ENCODE measurements around the gene B3GALT6. TPM values are rescaled to one million over a fixed set of nuclear protein-coding genes. Genes with fewer than 3 reads are reported as not detected.

B3GALT6 gene
- total RNA-seq, 1 experiment from 2014 or later: 25.9 TPM

GRCh38 chr1:1197551-1198422 lies 34.2 kb upstream of the B3GALT6 start:
- Mint-ChIP-seq H3K4me3 (ENCODE audit: low read depth, unreplicated experiment) (no peak overlapping the region), H3K27me3 (ENCODE audit: unreplicated experiment) (no peaks in the 10 kb centered on the region), H3K36me3 (ENCODE audit: insufficient read depth, unreplicated experiment) (no peaks in the 10 kb centered on the region), H3K9me3 (ENCODE audit: low read depth, unreplicated experiment) (peaks cover 4% of the 10 kb centered on the region), H3K4me1 (ENCODE audit: low read depth, unreplicated experiment) (no peaks in the 10 kb centered on the region), H3K27ac (ENCODE audit: unreplicated experiment) (no peak overlapping the region)
- no TSS peak for BruUV-seq (replicated peaks)
- CTCF ChIA-PET: interaction anchor here (0.6 kb wide), 1 partner anchor 209 kb away, joined by 9 read pairs; no protein-coding TSS in a partner anchor
- no peak for TF ChIP-seq CTCF (IDR thresholded peaks at IDR 0.05; ENCODE audit: unreplicated experiment)
- intact Hi-C loops (cut with micrococcal nuclease; ENCODE audit: unreplicated experiment): no loop called here
- DNase-seq: no peak

GRCh38 chr1:1198423-1199140 lies 33.5 kb upstream of the B3GALT6 start:
- CTCF ChIA-PET: interaction anchor here (0.6 kb wide), 1 partner anchor 209 kb away, joined by 9 read pairs; no protein-coding TSS in a partner anchor
- no peaks in the 10 kb centered on the region for H3K36me3 Mint-ChIP-seq (ENCODE audit: insufficient read depth, unreplicated experiment)
- H3K27me3 Mint-ChIP-seq (ENCODE audit: unreplicated experiment): peaks cover 7% of the 10 kb centered on the region
- no peaks in the 10 kb centered on the region for H3K4me1 Mint-ChIP-seq (ENCODE audit: low read depth, unreplicated experiment)
- no peak overlapping the region for H3K27ac Mint-ChIP-seq (ENCODE audit: unreplicated experiment)
- no peak overlapping the region for H3K4me3 Mint-ChIP-seq (ENCODE audit: low read depth, unreplicated experiment)
- DNase-seq: no peak
- BruUV-seq (replicated peaks): no TSS peak
- peaks cover 4% of the 10 kb centered on the region for H3K9me3 Mint-ChIP-seq (ENCODE audit: low read depth, unreplicated experiment)
- intact Hi-C loops (cut with micrococcal nuclease; ENCODE audit: unreplicated experiment): no loop called here
- TF ChIP-seq CTCF (IDR thresholded peaks at IDR 0.05; ENCODE audit: unreplicated experiment): no peak

- peaks cover 4% of the 10 kb centered on the region for H3K9me3 Mint-ChIP-seq (ENCODE audit: low read depth, unreplicated experiment)
- no peak for TF ChIP-seq CTCF (IDR thresholded peaks at IDR 0.05; ENCODE audit: unreplicated experiment)
- H3K27me3 Mint-ChIP-seq (ENCODE audit: unreplicated experiment): peaks cover 12% of the 10 kb centered on the region
- intact Hi-C loops (cut with micrococcal nuclease; ENCODE audit: unreplicated experiment): no loop called here
- no peak for DNase-seq
- no peaks in the 10 kb centered on the region for H3K36me3 Mint-ChIP-seq (ENCODE audit: insufficient read depth, unreplicated experiment)
- no TSS peak for BruUV-seq (replicated peaks)
- H3K4me1 Mint-ChIP-seq (ENCODE audit: low read depth, unreplicated experiment): no peaks in the 10 kb centered on the region
- CTCF ChIA-PET: no interaction called here
- no peak overlapping the region for H3K4me3 Mint-ChIP-seq (ENCODE audit: low read depth, unreplicated experiment)
- H3K27ac Mint-ChIP-seq (ENCODE audit: unreplicated experiment): no peak overlapping the region
Observed at GRCh38 chr1:1199141-1199960, 32.7 kb upstream of the B3GALT6 start.
